ENCODE data around the gene TRNAU1AP. TPM values are rescaled to one million over a fixed set of nuclear protein-coding genes. Genes with fewer than 3 reads are reported as not detected.
"Not testable (repeated sequence)": the region's sequence is repeated elsewhere in the genome, so short reads cannot be mapped to it uniquely, and the experiment has no call there.

The TRNAU1AP gene
- total RNA-seq, 1 donor from 2014 or later: 38.6 TPM

DNA sequence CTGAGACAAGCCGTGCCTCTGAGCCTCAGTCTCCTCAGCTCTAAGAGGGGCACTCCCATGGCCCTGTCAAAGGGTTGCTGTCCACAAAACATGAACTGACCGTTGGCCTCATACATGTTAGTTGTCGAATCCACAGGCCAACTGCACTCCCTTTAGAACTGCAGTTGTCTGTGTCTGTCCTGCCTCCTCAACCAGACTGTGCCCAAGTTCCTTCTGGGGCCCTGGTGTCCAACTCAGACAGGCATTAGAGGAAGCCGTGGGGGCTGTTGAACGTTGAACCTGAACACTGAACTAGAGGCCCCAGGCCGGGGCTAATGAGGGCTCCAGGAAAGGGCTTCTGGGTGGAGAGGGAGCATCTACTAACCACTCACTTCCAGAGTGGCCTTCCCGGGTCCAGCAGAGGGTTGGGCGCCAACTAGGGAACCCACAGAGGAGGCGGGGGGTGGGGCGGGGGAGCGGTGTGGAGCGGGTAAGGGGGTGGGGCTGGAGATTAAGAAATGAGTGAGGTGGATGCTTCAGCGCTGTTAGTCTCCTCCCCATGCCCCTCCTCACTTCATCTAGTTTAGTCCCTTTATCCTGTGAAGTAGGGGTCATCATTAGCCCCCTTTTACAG lies 38.9 kb downstream of the TRNAU1AP start, which contains the start of gene RAB42:
Gene RAB42 (plus strand): TSS at position 558 of the 613 bp plus-strand sequence. CDS start 247 bp downstream, outside the sequence.
- peaks cover 1% of the 10 kb centered on the region for H3K36me3 Mint-ChIP-seq (ENCODE audit: insufficient read depth)
- DNase-seq (ENCODE audit: low spot score, unreplicated experiment): no peak
- H3K4me1 Mint-ChIP-seq (ENCODE audit: low read depth): peaks cover 2% of the 10 kb centered on the region
- H3K27me3 Mint-ChIP-seq: peaks cover 10% of the 10 kb centered on the region
- peak within 1 kb of the TSS; percentile 10 for H3K27ac Mint-ChIP-seq
- H3K9me3 Mint-ChIP-seq (ENCODE audit: low read depth): no peaks in the 10 kb centered on the region
- TF ChIP-seq, protein P1, sequence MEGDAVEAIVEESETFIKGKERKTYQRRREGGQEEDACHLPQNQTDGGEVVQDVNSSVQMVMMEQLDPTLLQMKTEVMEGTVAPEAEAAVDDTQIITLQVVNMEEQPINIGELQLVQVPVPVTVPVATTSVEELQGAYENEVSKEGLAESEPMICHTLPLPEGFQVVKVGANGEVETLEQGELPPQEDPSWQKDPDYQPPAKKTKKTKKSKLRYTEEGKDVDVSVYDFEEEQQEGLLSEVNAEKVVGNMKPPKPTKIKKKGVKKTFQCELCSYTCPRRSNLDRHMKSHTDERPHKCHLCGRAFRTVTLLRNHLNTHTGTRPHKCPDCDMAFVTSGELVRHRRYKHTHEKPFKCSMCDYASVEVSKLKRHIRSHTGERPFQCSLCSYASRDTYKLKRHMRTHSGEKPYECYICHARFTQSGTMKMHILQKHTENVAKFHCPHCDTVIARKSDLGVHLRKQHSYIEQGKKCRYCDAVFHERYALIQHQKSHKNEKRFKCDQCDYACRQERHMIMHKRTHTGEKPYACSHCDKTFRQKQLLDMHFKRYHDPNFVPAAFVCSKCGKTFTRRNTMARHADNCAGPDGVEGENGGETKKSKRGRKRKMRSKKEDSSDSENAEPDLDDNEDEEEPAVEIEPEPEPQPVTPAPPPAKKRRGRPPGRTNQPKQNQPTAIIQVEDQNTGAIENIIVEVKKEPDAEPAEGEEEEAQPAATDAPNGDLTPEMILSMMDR (IDR thresholded peaks at IDR 0.05; ENCODE audit: unreplicated experiment): no peak
- H3K4me3 Mint-ChIP-seq (ENCODE audit: low read depth): peak within 1 kb of the TSS; percentile 77

DNA sequence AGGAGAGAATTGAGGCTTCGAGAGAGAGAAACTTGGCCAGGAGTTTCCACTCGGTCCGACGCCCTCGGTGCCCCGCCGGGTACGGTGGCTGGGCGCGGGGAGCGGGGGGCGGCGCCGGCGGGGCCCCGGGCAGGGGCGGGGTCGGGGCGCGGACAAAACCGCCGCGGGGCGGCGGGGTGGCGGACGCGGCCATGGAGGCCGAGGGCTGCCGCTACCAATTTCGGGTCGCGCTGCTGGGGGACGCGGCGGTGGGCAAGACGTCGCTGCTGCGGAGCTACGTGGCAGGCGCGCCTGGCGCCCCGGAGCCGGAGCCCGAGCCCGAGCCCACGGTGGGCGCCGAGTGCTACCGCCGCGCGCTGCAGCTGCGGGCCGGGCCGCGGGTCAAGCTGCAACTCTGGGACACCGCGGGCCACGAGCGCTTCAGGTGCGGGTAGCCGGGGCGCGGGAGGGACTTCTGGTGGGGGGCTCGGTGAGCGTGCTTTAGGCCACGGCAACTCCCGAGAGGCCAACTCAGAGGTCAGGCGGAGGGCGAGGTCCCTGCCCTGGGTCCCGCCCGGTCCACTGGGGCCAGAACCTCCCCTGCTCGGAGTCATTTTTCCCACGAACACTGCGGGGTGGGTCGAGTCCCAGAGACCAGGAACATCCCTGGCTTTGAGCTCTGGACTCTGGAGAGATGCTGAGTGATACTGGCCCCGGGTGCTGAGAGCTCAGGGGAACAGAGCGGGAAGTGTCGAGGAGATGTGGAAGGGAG lies 39.6 kb downstream of the TRNAU1AP start:
- H3K4me1 Mint-ChIP-seq (ENCODE audit: low read depth): peaks cover 2% of the 10 kb centered on the region
- DNase-seq (ENCODE audit: low spot score, unreplicated experiment): no peak
- peaks cover 1% of the 10 kb centered on the region for H3K36me3 Mint-ChIP-seq (ENCODE audit: insufficient read depth)
- peaks cover 10% of the 10 kb centered on the region for H3K27me3 Mint-ChIP-seq
- TF ChIP-seq, protein P1 (IDR thresholded peaks at IDR 0.05; ENCODE audit: unreplicated experiment): no peak
- H3K4me3 Mint-ChIP-seq (ENCODE audit: low read depth): peak overlapping the region; percentile 77
- no peaks in the 10 kb centered on the region for H3K9me3 Mint-ChIP-seq (ENCODE audit: low read depth)
- peak overlapping the region; percentile 10 for H3K27ac Mint-ChIP-seq

DNA sequence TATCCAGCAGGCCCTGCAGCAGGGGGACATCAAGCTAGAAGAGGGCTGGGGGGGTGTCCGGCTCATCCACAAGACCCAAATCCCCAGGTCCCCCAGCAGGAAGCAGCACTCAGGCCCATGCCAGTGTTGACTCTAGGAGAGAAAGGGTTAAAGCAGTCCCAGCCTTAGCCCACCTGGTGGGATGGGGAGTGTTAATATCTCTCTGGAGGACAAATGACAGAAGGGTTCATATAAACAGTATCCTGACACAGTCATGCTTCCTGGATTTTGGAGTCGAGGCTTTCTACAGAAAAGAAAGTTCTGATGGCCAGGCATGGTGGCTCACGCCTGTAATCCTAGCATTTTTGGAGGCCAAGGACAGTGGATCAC lies 41.1 kb downstream of the TRNAU1AP start:
- peaks cover 10% of the 10 kb centered on the region for H3K27me3 Mint-ChIP-seq
- H3K4me1 Mint-ChIP-seq (ENCODE audit: low read depth); H3K36me3 Mint-ChIP-seq (ENCODE audit: insufficient read depth); H3K9me3 Mint-ChIP-seq (ENCODE audit: low read depth); H3K4me3 Mint-ChIP-seq (ENCODE audit: low read depth); DNase-seq (ENCODE audit: low spot score, unreplicated experiment); H3K27ac Mint-ChIP-seq: not testable (repeated sequence)

DNA sequence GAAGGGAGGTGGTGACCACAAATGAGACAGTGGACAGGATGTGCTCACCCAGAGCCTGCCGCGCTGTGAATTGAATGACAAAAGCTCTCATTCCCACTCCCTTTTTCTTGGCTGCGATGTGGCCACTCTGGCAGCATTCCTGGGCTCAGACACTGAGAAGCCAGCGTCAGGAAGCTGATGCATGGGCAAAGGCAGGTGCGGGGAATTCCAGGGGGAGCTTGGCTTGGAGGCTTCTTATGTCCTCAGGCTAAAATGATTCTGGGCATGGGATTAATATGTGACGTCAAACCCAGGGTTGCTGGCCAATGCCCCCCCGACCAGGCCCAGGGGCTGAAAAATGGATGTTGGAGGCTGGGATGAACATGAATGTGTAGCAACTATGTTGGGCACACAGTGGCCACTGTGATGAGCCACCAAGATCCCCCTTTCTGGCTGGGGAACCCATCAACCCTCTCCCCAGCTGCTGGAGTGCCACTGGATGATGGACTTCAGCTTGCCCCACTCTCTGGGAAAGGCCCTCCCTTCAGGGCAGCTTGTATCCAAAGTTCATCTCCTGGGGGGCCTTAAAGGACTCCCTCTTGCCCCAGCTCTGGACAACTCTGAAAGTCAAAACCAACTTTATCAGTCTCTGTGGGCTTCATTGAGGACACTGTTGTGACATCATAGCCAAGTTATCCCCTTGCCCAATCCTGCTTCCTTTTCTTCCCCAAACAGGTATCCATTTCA lies 42.0 kb downstream of the TRNAU1AP start:
- H3K36me3 Mint-ChIP-seq (ENCODE audit: insufficient read depth); H3K9me3 Mint-ChIP-seq (ENCODE audit: low read depth); H3K4me3 Mint-ChIP-seq (ENCODE audit: low read depth); DNase-seq (ENCODE audit: low spot score, unreplicated experiment); H3K4me1 Mint-ChIP-seq (ENCODE audit: low read depth); H3K27ac Mint-ChIP-seq: not testable (repeated sequence)
- H3K27me3 Mint-ChIP-seq: peaks cover 10% of the 10 kb centered on the region

DNA sequence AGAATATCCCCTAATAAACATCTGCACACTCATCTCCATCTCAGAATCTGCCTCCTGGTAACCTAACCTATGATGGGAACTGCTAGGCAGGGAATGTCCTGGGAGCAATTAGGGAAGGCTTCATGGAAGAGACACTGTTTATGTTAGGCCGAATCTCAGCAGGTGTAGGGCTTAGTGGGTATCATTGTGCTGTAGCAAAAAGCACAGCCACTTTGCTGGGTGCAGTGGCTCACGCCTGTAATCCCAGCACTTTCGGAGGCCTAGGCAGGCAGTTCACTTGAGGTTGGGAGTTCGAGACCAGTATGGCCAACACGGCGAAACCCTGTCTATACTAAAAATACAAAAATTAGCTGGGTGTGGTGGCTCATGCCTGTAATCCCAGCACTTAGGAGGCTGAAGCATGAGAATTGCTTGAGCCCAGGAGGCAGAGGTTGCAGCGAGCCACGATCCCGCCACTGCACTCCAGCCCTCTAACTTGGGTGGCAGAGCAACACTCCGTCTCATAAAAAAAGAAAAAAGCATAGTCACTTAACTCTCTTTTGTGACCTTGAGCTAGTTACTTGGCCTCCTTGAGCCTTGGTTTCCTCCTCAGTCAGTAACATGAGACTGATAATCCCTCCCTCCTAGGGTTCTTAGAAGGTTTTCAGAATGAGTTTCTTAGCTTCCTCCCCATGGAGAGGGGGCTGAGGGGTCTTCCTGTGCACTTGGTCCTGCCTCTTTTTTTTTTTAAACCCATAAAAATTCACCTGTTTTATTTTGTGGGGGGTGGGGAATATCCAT lies 42.7 kb downstream of the TRNAU1AP start:
- DNase-seq (ENCODE audit: low spot score, unreplicated experiment): no peak
- Mint-ChIP-seq H3K4me1 (ENCODE audit: low read depth) (peaks cover 2% of the 10 kb centered on the region), H3K27me3 (peaks cover 10% of the 10 kb centered on the region), H3K27ac (no peak overlapping the region), H3K4me3 (ENCODE audit: low read depth) (no peak overlapping the region), H3K9me3 (ENCODE audit: low read depth) (no peaks in the 10 kb centered on the region), H3K36me3 (ENCODE audit: insufficient read depth) (peaks cover 1% of the 10 kb centered on the region)
- TF ChIP-seq, protein P1 (IDR thresholded peaks at IDR 0.05; ENCODE audit: unreplicated experiment): no peak

DNA sequence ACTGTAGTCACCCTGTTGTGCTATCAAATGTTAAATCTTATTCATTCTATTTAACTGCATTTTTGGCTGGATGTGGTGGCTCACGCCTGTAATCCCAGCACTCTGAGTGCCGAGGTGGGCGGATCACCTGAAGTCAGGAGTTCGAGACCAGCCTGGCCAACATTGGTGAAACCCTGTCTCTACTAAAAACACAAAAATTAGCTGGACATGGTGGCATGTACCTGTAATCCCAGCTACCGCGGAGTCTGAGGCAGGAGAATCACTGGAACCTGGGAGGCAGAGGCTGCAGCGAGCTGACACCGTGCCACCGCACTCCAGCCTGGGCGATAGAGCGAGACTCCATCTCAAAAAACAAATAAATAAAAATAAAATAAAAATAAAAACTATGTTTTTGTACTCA lies 43.4 kb downstream of the TRNAU1AP start:
- peaks cover 10% of the 10 kb centered on the region for H3K27me3 Mint-ChIP-seq
- H3K9me3 Mint-ChIP-seq (ENCODE audit: low read depth); H3K4me1 Mint-ChIP-seq (ENCODE audit: low read depth); H3K36me3 Mint-ChIP-seq (ENCODE audit: insufficient read depth); DNase-seq (ENCODE audit: low spot score, unreplicated experiment); H3K4me3 Mint-ChIP-seq (ENCODE audit: low read depth); H3K27ac Mint-ChIP-seq: not testable (repeated sequence)

Measured in progenitor cell of endocrine pancreas (in vitro differentiated cells).